Pancreas (tissue), 10 donors: Measurements from ENCODE around the gene STIM2. TPM values are rescaled to one million over a fixed set of nuclear protein-coding genes. Genes with fewer than 3 reads are reported as not detected.

Experiments
- ATAC-seq, 4 donors: fragments of 200-7000 bp; cut with Tn5 transposase; one replicate each; pipeline versions ENCODE4 v1.8.0 to v1.9.1; 2020; ENCODE audit warnings: mild to moderate bottlenecking in 4 of 4, moderate library complexity in 4 of 4
- DNase-seq, 6 donors: peaks; one replicate each; pipeline ENCODE4 v3.0.0-alpha.2; 2020
- FAIRE-seq: peaks from 2 replicates; lab custom pipeline; 2012; peaks lifted over from hg19 to GRCh38; lab: Jason Lieb, UNC
- H3K27ac ChIP-seq, 4 donors: fragments of 200-600 bp; sonication (generic); 1 replicate in 3 of 4; 2 replicates in 1 of 4; pipeline versions ENCODE4 v1.5.0 to v1.8.0; 2020
- H3K27me3 ChIP-seq, 4 donors: fragments of 200-600 bp; one replicate each; pipeline ENCODE4 v1.8.0; 2021
- H3K36me3 ChIP-seq, 3 donors: fragments of 200-600 bp; sonication (generic) in 1 of 3; one replicate each; pipeline versions ENCODE4 v1.5.0 to v1.8.0; 2020 to 2021
- H3K4me1 ChIP-seq, 3 donors: fragments of 200-600 bp; one replicate each; pipeline ENCODE4 v1.8.0; 2021
- H3K4me3 ChIP-seq, 4 donors: fragments of 200-600 bp; sonication (generic) in 2 of 4; one replicate each; pipeline versions ENCODE4 v1.5.0 to v1.8.0; 2020 to 2021
- H3K9me3 ChIP-seq, 4 donors: fragments of 200-600 bp; one replicate each; pipeline ENCODE4 v1.8.0; 2021
- CTCF ChIP-seq, 4 donors: fragments of 200-600 bp; sonication (generic) in 3 of 4; IDR thresholded peaks; one replicate each; pipeline versions ENCODE4 v1.5.0 to v1.8.0; 2021; ENCODE audit warnings: antibody characterized with exemption in 4 of 4
- WGBS, 2 donors: extraction: QIAGEN DNeasy Blood & Tissue Kit; methylation state at CpG; one replicate each; pipeline ENCODE4 v1.1.7; 2013; 5-methylcytosine and 5-hydroxymethylcytosine counted together
- intact Hi-C, 3 donors: fragments of 100-400 bp; cut with DNase I; formaldehyde crosslinking; loops; one replicate each; pipeline versions ENCODE4 v1.11.1 to v1.14.2; 2022
- polyA plus RNA-seq, 2 donors: library from polyadenylated mRNA; stranded (reverse); fragments of 200-250 nt; gene quantifications; one replicate each; pipeline ENCODE4 v1.2.3, GENCODE V29; 2013
- total RNA-seq, 6 donors: library from RNA; stranded (reverse); fragmentation: NEBNext Ultra II Directional in 4 of 6; extraction: Animal tissue kit (Norgen Biotek cat#: 25700) in 4 of 6; gene quantifications; one replicate each; pipeline versions ENCODE4 v1.2.1 to v1.2.4, GENCODE V29; 2021 to 2023
- donor health status: healthy with polysubstance abuse.
- donor health status: DM: no; HTN: no; CAD: no; lungs with moderate emphysema.
- donor health status: DM: no; HTN: no; CAD: no.
- donor health status: control.
- donor health status: control.
- donor health status: Bipolar disorder and iron deficiency.
- donor health status: DM: yes; HTN: yes; CAD: no.
- donor health status: DM: no; HTN: no; CAD: no.
- donor health status: DM: no; HTN: no; CAD: no.
- donor health status: DM: yes; HTN: yes; CAD: no.

STIM2 gene
- total and polyA plus RNA-seq, 8 donors: 7.6 to 18.7 (median 12.6) TPM

- peak in 1 of 6 donors; percentile 35 for DNase-seq
- 75 to 91% methylated on average over 2 of the region's 2 CpGs for WGBS, 2 donors
- H3K27me3 ChIP-seq: no peaks in the 10 kb centered on the region
- peak in 3 of 4 donors; percentile 76 to 85 (median 81) for ATAC-seq
- H3K36me3 ChIP-seq: no peaks in the 10 kb centered on the region
- peak overlapping the region in 1 of 4 donors; percentile 14 for H3K27ac ChIP-seq
- no peak for FAIRE-seq
- H3K4me3 ChIP-seq: no peak overlapping the region
- intact Hi-C loops: loop anchor here in 1 of 3 donors (10.0 kb wide), 1 partner anchor 119 kb away; no protein-coding TSS in a partner anchor
- TF ChIP-seq CTCF (IDR thresholded peaks at IDR 0.05): no peak
- H3K4me1 ChIP-seq: peaks cover 0 to 8% (median 0%) of the 10 kb centered on the region in 3 donors
- H3K9me3 ChIP-seq: no peaks in the 10 kb centered on the region
Measured at GRCh38 chr4:26885912-26886274, 25.3 kb downstream of the STIM2 start.

GRCh38 chr4:26887143-26887542, 26.5 kb downstream of the STIM2 start:
- ATAC-seq: no peak
- Histone ChIP-seq H3K9me3 (no peaks in the 10 kb centered on the region), H3K4me1 (peaks cover 0 to 8% (median 0%) of the 10 kb centered on the region in 3 donors), H3K27me3 (no peaks in the 10 kb centered on the region), H3K36me3 (no peaks in the 10 kb centered on the region), H3K27ac (no peak overlapping the region), H3K4me3 (no peak overlapping the region)
- no peak for TF ChIP-seq CTCF (IDR thresholded peaks at IDR 0.05)
- intact Hi-C loops: loop anchor here in 1 of 3 donors (10.0 kb wide), 1 partner anchor 118 kb away; no protein-coding TSS in a partner anchor
- 56 to 59% methylated on average over 3 of the region's 3 CpGs for WGBS, 2 donors
- no peak for FAIRE-seq
- no peak for DNase-seq

DNA sequence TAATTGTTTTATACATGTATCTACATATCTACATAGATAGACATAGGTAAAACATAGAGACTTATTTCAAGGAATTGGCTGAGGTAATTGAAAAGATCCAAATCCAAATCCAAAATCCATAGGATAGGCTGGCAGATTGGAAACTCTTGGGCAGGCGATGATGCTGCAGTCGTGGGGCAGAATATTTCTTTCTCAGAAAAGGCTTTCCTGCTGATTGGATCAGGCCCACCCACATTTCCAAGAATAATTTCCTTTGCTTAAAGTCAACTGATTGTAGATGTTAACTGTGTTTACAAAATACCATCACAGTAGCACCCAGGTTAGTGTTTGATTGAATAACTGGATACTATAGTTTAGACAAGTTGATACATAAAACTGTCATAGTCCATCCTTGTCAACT, 27.2 kb downstream of the STIM2 start:
- Histone ChIP-seq H3K36me3 (no peaks in the 10 kb centered on the region), H3K9me3 (no peaks in the 10 kb centered on the region), H3K4me1 (peaks cover 0 to 8% (median 0%) of the 10 kb centered on the region in 3 donors), H3K27ac (no peak overlapping the region), H3K4me3 (no peak overlapping the region), H3K27me3 (no peaks in the 10 kb centered on the region)
- WGBS, 2 donors: 94 to 97% methylated on average over 2 of the region's 2 CpGs
- no peak for TF ChIP-seq CTCF (IDR thresholded peaks at IDR 0.05)
- intact Hi-C loops: loop anchor here in 1 of 3 donors (10.0 kb wide), 1 partner anchor 117 kb away; no protein-coding TSS in a partner anchor
- ATAC-seq (no peak), DNase-seq (no peak), FAIRE-seq (no peak)

DNA sequence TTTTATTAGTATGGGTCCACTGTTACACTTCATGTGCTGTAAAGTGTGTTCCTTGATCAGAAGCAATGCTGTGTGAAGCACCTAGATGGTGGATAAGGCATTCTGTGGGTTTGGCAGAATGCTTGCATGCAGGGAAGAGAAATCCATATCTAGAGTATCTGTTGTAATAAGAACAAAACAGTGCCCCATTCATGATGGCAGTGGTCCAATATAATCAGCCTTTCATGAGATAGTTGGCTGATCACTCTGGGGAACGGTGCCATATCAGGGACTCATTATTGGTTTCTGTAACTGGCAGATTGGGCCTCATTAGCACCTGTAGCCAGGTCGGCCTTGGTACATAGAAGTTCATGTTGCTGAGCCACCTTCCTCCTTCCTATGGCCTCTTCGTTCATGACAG, 28.7 kb downstream of the STIM2 start:
- Histone ChIP-seq H3K27ac (no peak overlapping the region), H3K27me3 (no peaks in the 10 kb centered on the region), H3K4me3 (no peak overlapping the region), H3K4me1 (peaks cover 0 to 8% (median 0%) of the 10 kb centered on the region in 3 donors), H3K9me3 (no peaks in the 10 kb centered on the region), H3K36me3 (no peaks in the 10 kb centered on the region)
- ATAC-seq (peak in 2 of 4 donors; percentile 26 to 62), FAIRE-seq (no peak), DNase-seq (no peak)
- no peak for TF ChIP-seq CTCF (IDR thresholded peaks at IDR 0.05)
- intact Hi-C loops: loop anchor here in 1 of 3 donors (10.0 kb wide), 1 partner anchor 115 kb away; no protein-coding TSS in a partner anchor
- WGBS, 2 donors: 18 to 25% methylated on average over 3 of the region's 3 CpGs

DNA sequence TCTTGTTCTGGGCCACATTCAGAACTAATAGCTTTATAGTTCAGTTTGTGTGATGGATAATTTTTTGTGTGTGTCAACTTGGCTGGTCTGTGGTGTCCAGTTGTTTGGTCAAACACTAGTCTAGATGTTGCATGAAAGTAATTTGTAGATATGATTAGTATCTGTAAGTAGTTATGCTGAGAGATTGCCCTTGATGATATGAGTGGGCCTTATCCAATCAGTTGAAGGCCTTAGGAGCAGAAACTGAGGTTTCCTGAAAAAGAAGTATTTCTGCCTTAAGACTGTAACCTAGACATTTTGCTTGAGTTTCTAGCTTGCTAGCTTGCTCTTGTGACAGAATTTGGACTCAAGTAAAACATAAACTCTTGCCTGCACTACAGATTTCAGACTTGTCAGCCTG, 30.4 kb downstream of the STIM2 start:
- TF ChIP-seq CTCF (IDR thresholded peaks at IDR 0.05): no peak
- DNase-seq: no peak
- Histone ChIP-seq H3K4me3 (no peak overlapping the region), H3K4me1 (peaks cover 0 to 4% (median 0%) of the 10 kb centered on the region in 3 donors), H3K27ac (no peak overlapping the region), H3K27me3 (no peaks in the 10 kb centered on the region), H3K36me3 (no peaks in the 10 kb centered on the region), H3K9me3 (no peaks in the 10 kb centered on the region)
- intact Hi-C loops: no loop called here
- no peak for FAIRE-seq
- ATAC-seq: no peak
